ENCODE data around the gene OTOP3.
"Not testable (repeated sequence)": the region's sequence is repeated elsewhere in the genome, so short reads cannot be mapped to it uniquely, and the experiment has no call there.

OTOP3 gene

DNA sequence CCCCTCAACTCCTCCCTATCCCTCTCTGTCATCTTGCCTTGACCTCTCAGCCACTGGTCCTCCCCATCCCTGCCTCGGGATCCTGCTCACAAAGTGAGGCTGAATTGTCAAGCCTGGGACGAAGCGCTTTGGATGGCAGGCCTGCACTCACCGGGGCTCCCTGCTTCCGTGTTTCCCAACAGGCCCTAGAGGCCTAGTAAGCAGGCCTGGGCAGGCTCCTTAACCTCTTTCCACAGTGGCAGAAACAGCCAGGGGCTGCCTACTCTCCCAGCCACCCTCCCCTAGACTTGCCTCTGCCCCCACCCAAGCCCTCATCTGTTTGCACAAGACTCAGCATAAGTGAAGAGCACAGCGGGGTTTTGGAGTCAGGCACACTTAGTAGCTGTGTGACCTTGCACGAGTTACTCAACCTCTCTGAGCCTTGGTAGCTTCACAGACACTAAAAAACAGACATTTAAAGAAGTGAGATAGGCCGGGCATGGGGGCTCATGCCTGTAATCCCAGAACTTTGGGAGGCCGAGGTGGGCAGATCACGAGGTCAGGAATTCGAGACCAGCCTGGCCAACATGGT, 37.2 kb upstream of the OTOP3 start:
- H3K27ac ChIP-seq: no peak overlapping the region
- TF ChIP-seq ZFX (IDR thresholded peaks at IDR 0.05): no peak
- TF ChIP-seq, protein P1, sequence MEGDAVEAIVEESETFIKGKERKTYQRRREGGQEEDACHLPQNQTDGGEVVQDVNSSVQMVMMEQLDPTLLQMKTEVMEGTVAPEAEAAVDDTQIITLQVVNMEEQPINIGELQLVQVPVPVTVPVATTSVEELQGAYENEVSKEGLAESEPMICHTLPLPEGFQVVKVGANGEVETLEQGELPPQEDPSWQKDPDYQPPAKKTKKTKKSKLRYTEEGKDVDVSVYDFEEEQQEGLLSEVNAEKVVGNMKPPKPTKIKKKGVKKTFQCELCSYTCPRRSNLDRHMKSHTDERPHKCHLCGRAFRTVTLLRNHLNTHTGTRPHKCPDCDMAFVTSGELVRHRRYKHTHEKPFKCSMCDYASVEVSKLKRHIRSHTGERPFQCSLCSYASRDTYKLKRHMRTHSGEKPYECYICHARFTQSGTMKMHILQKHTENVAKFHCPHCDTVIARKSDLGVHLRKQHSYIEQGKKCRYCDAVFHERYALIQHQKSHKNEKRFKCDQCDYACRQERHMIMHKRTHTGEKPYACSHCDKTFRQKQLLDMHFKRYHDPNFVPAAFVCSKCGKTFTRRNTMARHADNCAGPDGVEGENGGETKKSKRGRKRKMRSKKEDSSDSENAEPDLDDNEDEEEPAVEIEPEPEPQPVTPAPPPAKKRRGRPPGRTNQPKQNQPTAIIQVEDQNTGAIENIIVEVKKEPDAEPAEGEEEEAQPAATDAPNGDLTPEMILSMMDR (conservative IDR thresholded peaks at IDR 0.05): no peak

DNA sequence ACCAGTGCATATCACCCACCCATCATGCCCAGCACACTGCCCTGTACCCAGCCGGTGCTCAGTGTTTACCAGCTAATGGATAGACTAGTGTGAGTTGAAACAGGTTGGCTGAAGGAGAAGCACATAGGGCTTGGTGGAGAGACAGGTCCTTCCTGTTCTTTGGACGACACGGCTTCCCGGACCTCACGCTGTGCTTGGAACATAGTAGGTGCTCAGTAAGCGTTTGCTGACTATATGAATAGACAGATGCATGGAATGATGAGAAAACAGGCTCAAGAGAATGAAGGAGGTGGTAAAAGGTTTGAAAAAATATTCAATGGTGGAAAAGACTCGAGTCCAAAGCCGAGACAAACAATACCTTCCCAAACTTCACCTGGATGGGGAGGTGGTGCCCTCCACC, 35.5 kb upstream of the OTOP3 start:
- no peak for TF ChIP-seq ZFX (IDR thresholded peaks at IDR 0.05)
- TF ChIP-seq, protein P1 (conservative IDR thresholded peaks at IDR 0.05): no peak
- H3K27ac ChIP-seq: no peak overlapping the region

DNA sequence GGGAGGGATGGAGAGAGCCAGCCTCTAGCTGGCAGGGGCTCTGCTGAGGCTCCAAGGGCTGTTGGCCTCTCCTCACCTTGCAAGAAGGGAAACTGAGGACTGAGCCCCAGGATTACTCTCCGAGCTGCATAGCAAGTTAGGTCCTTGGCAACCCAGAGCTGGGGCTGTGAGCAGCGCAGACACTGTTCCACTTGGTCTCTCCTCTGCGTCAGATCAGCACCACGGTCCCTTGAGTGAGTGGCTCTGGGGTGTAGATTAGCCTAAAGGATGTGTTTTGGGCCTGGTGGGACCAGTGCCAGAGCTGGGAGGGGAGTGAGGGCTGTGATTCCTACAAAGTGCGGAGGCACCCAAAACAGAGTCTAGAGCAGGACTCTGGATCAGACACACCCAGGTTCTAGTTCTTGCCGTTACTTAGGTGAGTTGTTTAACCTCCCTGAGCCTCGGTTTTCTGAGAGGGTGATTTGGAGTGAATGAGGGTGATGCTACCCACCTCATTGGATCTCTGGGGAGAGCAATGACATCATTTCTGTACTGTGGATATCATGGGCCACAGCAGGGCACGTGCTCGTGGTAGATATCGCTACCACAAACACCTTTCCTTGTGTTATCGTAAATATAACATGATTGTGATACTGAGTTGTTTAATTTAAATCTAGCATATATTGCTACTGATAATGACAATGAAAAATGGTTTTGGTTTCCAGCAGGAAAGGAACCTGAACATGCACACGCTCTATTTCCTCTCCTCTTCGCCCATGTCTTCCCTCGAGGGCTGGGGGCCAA, 34.2 kb upstream of the OTOP3 start:
- TF ChIP-seq, protein P1 (conservative IDR thresholded peaks at IDR 0.05): no peak
- no peak for TF ChIP-seq ZFX (IDR thresholded peaks at IDR 0.05)
- H3K27ac ChIP-seq: no peak overlapping the region

DNA sequence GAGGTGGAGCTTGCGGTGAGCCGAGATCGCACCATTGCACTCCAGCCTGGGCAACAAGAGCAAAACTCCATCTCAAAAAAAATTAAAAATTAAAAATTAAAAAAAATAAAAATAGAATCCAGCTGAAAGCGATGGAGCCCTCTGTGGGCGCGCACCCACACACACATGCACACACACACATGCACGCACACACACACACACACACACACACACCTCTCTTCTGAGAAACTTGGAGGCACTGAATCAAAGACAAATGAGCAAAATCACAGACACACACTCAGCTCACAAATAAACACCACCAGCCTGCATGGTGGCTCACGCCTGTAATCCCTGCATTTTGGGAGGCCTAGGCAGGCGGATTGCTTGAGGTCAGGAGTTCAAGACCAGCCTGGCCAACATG, 32.7 kb upstream of the OTOP3 start:
- H3K27ac ChIP-seq: no peak overlapping the region
- TF ChIP-seq, protein P1 (conservative IDR thresholded peaks at IDR 0.05): no peak
- no peak for TF ChIP-seq ZFX (IDR thresholded peaks at IDR 0.05)

DNA sequence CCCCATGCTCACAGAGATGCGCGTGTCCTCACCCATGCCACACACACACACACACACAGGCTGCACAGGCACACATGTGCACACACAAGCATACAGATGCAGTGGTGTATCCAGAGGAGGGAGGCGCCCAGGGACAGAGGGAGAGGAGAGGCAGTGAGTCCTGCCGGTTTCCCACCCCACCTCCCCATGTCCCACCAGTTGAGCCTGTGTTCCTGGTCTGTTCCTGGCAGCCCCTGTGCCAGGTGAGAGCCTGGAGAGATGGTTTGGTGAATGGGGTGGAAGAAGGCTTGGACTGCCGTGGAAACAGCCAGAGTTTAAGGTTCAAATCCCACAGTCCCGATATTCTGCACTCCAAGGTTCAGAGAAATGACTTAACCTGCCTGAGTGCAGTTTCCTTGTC, 32.0 kb upstream of the OTOP3 start:
- no peak overlapping the region for H3K27ac ChIP-seq
- TF ChIP-seq ZFX (IDR thresholded peaks at IDR 0.05): no peak
- TF ChIP-seq, protein P1 (conservative IDR thresholded peaks at IDR 0.05): no peak

DNA sequence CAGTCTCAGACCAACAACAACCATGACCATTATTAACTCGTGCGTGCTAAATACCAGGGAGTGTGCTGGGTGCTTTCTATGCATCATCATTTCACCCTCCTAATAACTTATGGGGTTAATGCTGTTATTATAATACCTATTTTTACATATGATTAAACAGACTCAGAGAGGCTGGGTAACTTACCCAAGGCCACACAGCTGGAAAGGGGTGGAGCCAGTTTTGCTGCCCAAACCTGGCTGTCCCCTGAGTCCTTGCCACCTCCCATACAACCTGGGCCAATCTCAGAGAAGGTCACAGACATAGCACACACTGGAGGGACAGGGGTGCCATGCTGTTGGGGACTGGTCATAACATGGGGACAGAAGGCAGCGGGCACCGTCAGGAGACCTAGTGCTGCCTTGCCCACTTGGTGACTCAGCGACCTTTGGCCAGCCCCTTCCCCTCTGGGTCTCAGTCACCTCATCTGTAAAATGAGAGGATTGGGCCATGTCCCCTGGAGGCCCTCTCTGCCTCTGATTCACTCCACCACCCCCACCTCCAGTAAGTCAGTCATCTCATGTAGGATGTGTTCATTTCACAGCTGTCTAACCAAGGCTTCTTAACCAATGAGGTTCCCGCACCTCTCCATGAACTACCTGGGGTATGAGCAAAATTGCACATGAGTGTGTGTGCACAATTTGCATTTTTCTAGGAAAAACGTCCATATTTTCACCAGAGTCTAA, 30.9 kb upstream of the OTOP3 start:
- TF ChIP-seq, protein P1 (conservative IDR thresholded peaks at IDR 0.05): no peak
- no peak for TF ChIP-seq ZFX (IDR thresholded peaks at IDR 0.05)
- H3K27ac ChIP-seq: no peak overlapping the region

DNA sequence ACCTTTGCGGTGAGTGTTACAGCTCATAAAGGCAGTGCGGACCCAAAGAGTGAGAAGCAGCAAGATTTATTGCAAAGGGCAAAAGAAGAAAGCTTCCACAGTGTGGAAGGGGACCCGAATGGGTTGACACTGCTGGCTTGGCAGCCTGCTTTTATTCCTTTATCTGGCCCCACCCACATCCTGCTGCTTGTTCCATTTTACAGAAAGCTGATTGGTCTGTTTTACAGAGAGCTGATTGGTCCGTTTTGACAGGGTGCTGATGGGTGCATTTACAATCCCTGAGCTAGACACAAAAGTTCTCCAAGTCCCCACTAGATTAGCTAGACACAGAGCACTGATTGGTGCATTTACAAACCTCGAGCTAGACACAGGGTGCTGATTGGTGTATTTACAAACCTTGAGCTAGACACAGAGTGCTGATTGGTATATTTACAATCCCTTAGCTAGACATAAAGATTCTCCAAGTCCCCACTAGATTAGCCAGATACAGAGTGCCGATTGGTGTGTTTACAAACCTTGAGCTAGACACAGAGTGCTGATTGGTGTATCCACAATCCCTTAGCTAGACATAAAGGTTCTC, 29.4 kb upstream of the OTOP3 start:
- H3K27ac ChIP-seq: not testable (repeated sequence)
